ENCODE measurements around the gene ZNF766. TPM values are rescaled to one million over a fixed set of nuclear protein-coding genes. Genes with fewer than 3 reads are reported as not detected.
"Not testable (repeated sequence)": the region's sequence is repeated elsewhere in the genome, so short reads cannot be mapped to it uniquely, and the experiment has no call there.

Gene ZNF766
- total RNA-seq, 2 donors from 2014 or later, result 31.2 to 41.6 TPM

DNA sequence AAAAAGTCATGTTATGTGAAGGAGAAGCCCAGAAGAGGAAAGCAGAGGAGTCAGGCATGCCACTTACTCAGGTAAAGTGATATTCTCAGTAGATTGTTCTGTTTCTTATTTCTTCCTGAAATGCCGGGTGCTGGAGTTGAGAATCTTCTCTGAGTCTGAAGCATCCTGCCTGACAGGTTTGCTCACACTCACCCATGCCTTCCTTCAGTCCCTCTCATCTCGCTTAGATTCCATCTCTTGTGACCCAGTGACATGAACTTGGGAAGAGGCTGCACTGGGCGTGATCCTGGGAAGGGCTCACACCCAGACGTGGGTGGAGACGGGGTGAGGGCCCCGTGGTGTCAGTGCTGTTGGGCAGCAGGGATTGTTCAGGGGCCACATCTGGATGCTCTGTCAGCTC, 8.1 kb downstream of the ZNF766 start:
- H3K9ac ChIP-seq (ENCODE audit: extremely low read depth, low read length, poor library complexity, severe bottlenecking), result no peak overlapping the region
- no peak overlapping the region for H3K27ac ChIP-seq (ENCODE audit: low read depth, low read length)
- H3K4me3 ChIP-seq (ENCODE audit: low read length), result no peak overlapping the region
- no peak overlapping the region for H3K4me3 Mint-ChIP-seq
- TF ChIP-seq, protein P1, sequence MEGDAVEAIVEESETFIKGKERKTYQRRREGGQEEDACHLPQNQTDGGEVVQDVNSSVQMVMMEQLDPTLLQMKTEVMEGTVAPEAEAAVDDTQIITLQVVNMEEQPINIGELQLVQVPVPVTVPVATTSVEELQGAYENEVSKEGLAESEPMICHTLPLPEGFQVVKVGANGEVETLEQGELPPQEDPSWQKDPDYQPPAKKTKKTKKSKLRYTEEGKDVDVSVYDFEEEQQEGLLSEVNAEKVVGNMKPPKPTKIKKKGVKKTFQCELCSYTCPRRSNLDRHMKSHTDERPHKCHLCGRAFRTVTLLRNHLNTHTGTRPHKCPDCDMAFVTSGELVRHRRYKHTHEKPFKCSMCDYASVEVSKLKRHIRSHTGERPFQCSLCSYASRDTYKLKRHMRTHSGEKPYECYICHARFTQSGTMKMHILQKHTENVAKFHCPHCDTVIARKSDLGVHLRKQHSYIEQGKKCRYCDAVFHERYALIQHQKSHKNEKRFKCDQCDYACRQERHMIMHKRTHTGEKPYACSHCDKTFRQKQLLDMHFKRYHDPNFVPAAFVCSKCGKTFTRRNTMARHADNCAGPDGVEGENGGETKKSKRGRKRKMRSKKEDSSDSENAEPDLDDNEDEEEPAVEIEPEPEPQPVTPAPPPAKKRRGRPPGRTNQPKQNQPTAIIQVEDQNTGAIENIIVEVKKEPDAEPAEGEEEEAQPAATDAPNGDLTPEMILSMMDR (conservative IDR thresholded peaks at IDR 0.05), result no peak
- H3K9me3 ChIP-seq (ENCODE audit: control insufficient read depth, low read length), result peaks cover 12% of the 10 kb centered on the region
- H3K36me3 Mint-ChIP-seq (ENCODE audit: low read depth), result peaks cover 66% of the 10 kb centered on the region
- H3K27me3 Mint-ChIP-seq (ENCODE audit: insufficient read depth), result no peaks in the 10 kb centered on the region
- DNase-seq, result no peak
- H3K9me3 Mint-ChIP-seq, result peaks cover 19% of the 10 kb centered on the region
- H3K27me3 ChIP-seq (ENCODE audit: control insufficient read depth, insufficient read depth, low read length, poor library complexity, severe bottlenecking), result no peaks in the 10 kb centered on the region
- 89 to 92% methylated on average over 5 to 6 of the region's 6 CpGs for WGBS, 2 experiments (ENCODE audit: insufficient coverage in 1 of 2, insufficient read length in 1 of 2)
- H3K36me3 ChIP-seq (ENCODE audit: control insufficient read depth, insufficient read depth, low read length), result peaks cover 32% of the 10 kb centered on the region
- H3K4me1 ChIP-seq (ENCODE audit: control insufficient read depth, insufficient read depth, low read length), result no peaks in the 10 kb centered on the region
- H3K4me1 Mint-ChIP-seq, result peaks cover 6% of the 10 kb centered on the region
- H3K27ac Mint-ChIP-seq, result no peak overlapping the region

DNA sequence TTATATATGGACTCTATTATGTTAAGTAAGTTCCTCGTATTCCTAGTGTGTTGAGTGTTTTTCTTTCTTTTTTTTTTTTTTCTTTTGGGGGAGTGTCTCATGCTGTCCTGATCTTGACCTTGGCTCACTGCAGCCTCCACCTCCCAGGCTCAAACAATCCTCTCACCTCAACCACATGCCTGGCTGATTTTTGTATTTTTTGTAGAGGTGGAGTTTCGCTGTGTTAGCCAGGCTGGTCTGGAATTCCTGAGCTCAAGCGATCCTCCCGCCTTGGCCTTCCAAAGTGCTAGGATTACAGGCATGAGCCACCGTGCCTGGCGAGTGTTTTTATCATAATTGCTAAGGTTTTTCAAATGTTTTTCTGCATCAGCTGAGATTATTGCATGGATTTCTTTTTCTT, 16.9 kb downstream of the ZNF766 start:
- Histone ChIP-seq H3K36me3 (ENCODE audit: control insufficient read depth, insufficient read depth, low read length) (peaks cover 82% of the 10 kb centered on the region), H3K27ac (ENCODE audit: low read depth, low read length) (no peak overlapping the region), H3K27me3 (ENCODE audit: control insufficient read depth, insufficient read depth, low read length, poor library complexity, severe bottlenecking) (no peaks in the 10 kb centered on the region), H3K9me3 (ENCODE audit: control insufficient read depth, low read length) (peaks cover 42% of the 10 kb centered on the region), H3K9ac (ENCODE audit: extremely low read depth, low read length, poor library complexity, severe bottlenecking) (no peak overlapping the region), H3K4me3 (ENCODE audit: low read length) (no peak overlapping the region), H3K4me1 (ENCODE audit: control insufficient read depth, insufficient read depth, low read length) (no peaks in the 10 kb centered on the region)
- no peak for DNase-seq
- Mint-ChIP-seq H3K4me1 (no peaks in the 10 kb centered on the region), H3K4me3 (no peak overlapping the region), H3K27me3 (ENCODE audit: insufficient read depth) (no peaks in the 10 kb centered on the region), H3K9me3 (peaks cover 3% of the 10 kb centered on the region), H3K27ac (no peak overlapping the region), H3K36me3 (ENCODE audit: low read depth) (peaks cover 78% of the 10 kb centered on the region)
- WGBS, 2 experiments (ENCODE audit: insufficient coverage in 1 of 2, insufficient read length in 1 of 2), result 85 to 98% methylated on average over 5 of the region's 6 CpGs
- TF ChIP-seq, protein P1 (conservative IDR thresholded peaks at IDR 0.05), result no peak

DNA sequence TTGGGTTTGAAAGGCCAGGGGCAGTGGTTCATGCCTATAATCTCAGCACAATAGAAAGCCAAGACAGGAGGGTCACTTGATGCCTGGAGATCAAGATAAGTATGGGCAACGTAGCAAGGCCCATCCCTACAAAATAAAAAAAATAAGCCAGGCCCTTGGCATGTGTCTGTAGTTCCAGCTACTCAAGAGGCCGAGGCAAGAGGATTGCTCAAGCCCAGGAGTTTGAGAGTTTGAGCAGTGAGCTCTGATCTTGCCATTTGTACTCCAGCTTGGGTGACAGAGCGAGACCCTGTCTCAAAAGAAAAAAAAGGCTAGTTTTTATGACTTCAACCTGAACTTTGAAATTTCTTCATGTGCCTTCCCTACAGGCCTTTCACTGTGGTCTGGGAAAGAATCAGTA, 22.4 kb downstream of the ZNF766 start:
- peaks cover 10% of the 10 kb centered on the region for H3K9me3 Mint-ChIP-seq
- no peaks in the 10 kb centered on the region for H3K4me1 ChIP-seq (ENCODE audit: control insufficient read depth, insufficient read depth, low read length)
- TF ChIP-seq, protein P1 (conservative IDR thresholded peaks at IDR 0.05), result no peak
- 80 to 93% methylated on average over 3 of the region's 3 CpGs for WGBS, 2 experiments (ENCODE audit: insufficient coverage in 1 of 2, insufficient read length in 1 of 2)
- H3K36me3 Mint-ChIP-seq (ENCODE audit: low read depth), result peaks cover 59% of the 10 kb centered on the region
- no peak overlapping the region for H3K4me3 Mint-ChIP-seq
- H3K9ac ChIP-seq (ENCODE audit: extremely low read depth, low read length, poor library complexity, severe bottlenecking), result no peak overlapping the region
- peaks cover 61% of the 10 kb centered on the region for H3K36me3 ChIP-seq (ENCODE audit: control insufficient read depth, insufficient read depth, low read length)
- H3K4me1 Mint-ChIP-seq, result no peaks in the 10 kb centered on the region
- H3K27ac ChIP-seq (ENCODE audit: low read depth, low read length), result no peak overlapping the region
- no peaks in the 10 kb centered on the region for H3K27me3 Mint-ChIP-seq (ENCODE audit: insufficient read depth)
- H3K27ac Mint-ChIP-seq, result no peak overlapping the region
- no peak overlapping the region for H3K4me3 ChIP-seq (ENCODE audit: low read length)
- H3K9me3 ChIP-seq (ENCODE audit: control insufficient read depth, low read length), result peaks cover 39% of the 10 kb centered on the region
- no peaks in the 10 kb centered on the region for H3K27me3 ChIP-seq (ENCODE audit: control insufficient read depth, insufficient read depth, low read length, poor library complexity, severe bottlenecking)
- DNase-seq, result no peak

DNA sequence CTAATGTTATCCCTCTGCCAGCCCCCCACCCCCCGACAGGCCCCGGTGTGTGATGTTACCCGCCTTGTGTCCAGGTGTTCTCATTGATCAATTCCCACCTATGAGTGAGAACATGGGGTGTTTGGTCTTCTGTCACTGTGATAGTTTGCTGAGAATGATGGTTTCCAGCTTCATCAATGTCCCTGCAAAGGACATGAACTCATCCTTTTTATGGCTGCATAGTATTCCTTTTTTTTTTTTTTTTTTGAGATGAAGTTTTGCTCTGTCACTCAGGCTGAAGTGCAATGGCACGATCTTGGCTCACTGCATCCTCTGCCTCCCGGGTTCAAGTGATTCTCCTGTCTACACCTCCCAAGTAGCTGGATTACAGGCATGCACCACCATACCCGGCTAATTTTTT, 23.6 kb downstream of the ZNF766 start:
- peaks cover 51% of the 10 kb centered on the region for H3K36me3 ChIP-seq (ENCODE audit: control insufficient read depth, insufficient read depth, low read length)
- Mint-ChIP-seq H3K9me3 (peaks cover 11% of the 10 kb centered on the region), H3K36me3 (ENCODE audit: low read depth) (peaks cover 54% of the 10 kb centered on the region)
- peaks cover 31% of the 10 kb centered on the region for H3K9me3 ChIP-seq (ENCODE audit: control insufficient read depth, low read length)
- DNase-seq; H3K4me3 ChIP-seq (ENCODE audit: low read length); H3K27ac Mint-ChIP-seq; H3K27ac ChIP-seq (ENCODE audit: low read depth, low read length); H3K4me1 Mint-ChIP-seq; H3K4me1 ChIP-seq (ENCODE audit: control insufficient read depth, insufficient read depth, low read length); H3K27me3 ChIP-seq (ENCODE audit: control insufficient read depth, insufficient read depth, low read length, poor library complexity, severe bottlenecking); H3K27me3 Mint-ChIP-seq (ENCODE audit: insufficient read depth); H3K9ac ChIP-seq (ENCODE audit: extremely low read depth, low read length, poor library complexity, severe bottlenecking); H3K4me3 Mint-ChIP-seq: not testable (repeated sequence)
- 86 to 100% methylated on average over 2 to 6 of the region's 6 CpGs for WGBS, 2 experiments (ENCODE audit: insufficient coverage in 1 of 2, insufficient read length in 1 of 2)

Measured in endodermal cell (in vitro differentiated cells).